HG02642 (cell line): Measurements from ENCODE around the gene WDR3.

Source experiments
- ATAC-seq: cut with Tn5 transposase; IDR thresholded peaks from one replicate; pipeline ENCODE4 v1.9.1; 2021; ENCODE audit warnings: mild to moderate bottlenecking; ENCODE audit not compliant: unreplicated experiment, poor library complexity

Gene WDR3

DNA sequence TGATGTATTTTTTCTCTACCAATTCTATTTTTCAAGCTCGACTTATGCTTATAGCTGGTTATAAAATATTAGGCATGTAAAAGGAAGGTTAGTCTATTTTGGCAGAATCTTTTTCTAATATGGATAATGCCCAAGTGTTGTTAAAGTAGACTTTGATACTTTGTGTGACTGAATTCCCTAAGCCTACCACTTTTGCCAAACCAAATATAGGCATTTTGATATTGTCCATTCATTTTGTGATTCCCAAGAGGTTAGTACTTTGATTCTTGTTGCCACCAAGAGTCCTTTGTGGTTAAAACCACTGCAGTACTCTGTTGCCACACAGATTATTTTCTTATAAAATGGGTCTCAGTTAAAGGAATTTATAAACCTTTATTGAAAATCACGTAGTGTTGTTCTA, 4.2 kb downstream of the WDR3 start:
- no peak for ATAC-seq

DNA sequence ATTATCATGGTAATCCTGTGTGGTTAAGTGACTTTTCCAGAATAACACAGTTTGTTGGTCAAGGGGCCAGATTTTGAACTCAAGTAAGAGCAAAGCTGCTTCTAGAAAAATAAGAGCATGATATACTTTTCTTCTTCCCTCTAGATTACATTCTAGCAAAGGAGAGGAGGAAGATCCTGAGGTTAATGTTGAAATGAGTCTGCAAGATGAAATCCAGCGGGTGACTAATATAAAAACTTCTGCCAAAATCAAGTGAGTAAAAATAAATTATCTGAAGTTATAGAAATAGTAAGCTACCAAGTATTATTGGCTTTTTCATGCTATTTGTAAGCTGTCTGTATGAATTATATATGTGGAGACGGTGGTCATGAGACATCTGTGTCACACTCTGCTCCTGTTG, 12.8 kb downstream of the WDR3 start:
- no peak for ATAC-seq

DNA sequence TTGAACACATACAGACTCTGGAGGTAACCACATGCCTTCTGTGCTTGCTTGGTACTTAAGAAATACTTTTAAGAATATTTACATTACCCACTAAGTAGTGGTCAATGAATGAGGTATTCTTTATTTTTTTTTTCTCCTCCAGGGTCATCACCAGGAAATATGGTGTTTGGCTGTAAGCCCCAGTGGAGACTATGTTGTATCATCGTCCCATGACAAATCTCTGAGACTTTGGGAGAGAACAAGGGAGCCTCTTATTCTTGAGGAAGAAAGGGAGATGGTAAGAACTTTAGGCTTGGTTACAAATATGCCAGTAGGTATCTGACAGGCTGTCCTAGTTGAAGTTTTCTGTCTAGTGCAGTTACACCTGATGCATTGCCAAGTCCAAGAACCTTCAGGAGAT, 22.8 kb downstream of the WDR3 start:
- no peak for ATAC-seq

DNA sequence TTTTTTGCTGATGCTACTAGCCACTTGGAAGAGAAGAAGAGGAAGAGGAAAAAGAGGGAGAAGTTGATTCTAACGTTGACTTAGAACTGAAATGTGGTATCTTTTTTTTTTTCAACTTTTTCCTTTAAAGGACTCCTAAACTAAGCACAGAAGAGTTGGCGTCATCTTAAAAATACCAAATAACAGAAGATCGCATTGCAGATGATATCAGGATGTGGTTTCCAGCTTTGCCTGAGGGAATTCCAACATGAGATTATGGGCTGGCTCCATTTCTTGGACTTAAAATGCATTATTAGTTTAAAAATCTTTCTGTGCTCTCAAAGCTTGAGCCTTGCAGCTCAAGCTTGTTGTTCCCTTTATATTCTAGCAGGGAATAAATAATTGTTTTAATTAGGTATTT, 29.8 kb downstream of the WDR3 start:
- no peak for ATAC-seq

DNA sequence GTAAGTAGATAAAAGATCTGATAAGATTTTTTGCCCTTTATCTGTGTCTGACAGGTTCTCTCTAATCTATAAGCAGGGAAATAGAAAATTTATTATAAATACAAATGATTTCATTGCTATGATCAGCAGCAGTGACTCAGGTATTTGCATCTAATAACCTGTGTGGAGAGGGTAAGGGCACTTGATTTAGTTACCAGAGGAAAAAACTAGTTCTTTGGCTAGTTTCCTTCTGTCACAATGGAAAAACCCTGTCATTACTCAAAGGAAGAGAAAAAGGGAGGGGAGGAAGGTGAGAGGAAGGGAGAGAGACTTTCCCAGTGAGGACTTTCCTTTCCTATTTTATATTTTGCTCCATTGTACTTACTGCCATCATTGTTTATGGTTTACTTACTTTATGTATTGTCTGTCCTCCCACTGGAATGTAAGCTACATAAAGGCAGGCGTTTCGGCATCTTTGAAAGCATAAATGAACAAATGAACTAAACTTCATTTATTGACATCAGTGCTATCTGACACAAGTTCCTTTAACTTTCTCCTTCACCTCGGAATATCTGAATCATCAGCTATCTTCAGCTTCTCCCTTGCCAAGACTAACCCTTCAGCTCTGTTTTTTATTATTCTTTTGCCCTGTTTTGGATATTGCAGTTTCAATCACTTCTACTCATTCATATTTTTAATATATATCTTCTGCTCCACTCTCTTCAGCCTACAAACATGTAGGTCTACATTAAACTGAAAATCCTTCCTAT, 34.9 kb downstream of the WDR3 start:
- no peak for ATAC-seq

DNA sequence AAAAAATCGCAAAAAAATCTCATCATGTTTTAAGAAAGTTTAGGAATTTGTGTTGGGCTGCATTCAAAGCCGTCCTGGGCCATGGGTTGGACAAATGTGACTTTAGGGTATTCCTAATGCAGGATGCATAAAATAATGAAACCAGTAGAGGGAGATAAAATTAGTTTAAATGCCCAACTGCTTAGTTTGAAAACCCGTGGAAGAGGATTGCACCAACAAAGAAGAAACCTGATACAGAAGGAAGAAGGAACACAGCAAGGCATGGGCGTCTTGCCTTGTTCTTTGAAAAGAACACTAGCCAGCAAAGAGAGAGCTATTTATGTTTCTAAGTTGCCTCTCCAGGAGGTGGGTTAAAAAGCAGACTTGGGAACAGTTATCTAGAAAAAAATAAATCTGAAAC, 37.9 kb downstream of the WDR3 start:
- no peak for ATAC-seq

DNA sequence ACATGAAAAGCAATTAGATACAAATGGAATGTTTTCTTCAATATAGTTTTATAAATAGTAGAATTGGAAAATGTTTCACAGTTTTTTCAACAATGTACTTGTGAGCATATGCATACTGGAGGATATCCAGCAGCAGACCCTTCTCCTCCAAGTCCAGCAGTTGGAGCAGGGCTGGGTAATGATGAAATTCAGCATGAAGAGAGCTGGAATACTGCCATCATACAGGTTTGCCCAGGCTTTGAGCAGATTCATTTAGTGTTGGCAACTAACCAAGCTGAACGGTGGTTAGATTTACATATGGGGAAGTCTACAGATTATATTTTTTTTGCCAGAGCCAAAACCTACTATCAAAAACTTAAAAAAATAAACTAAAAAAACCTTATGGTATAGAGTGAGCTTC, 38.3 kb downstream of the WDR3 start:
- ATAC-seq: no peak

DNA sequence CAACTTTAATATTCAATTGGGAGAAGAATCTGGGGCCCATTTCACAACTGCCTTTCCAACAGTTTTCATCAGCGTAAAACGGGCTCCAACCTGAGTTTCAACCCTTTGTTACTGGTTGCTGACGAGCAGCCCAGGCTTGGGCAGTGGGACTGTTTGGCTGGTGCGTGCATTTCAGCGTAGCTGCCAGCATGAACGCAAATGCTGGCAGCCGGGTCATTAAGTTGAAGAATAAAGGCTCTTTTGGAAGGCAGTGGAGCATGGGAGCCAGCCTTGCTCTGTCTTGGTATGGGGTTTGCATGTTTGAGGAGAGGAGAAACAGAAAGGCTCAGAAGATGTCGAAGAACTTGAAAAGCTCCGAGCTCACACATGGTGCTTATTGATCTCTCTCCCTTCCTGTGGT, 40.7 kb downstream of the WDR3 start:
- ATAC-seq: no peak

DNA sequence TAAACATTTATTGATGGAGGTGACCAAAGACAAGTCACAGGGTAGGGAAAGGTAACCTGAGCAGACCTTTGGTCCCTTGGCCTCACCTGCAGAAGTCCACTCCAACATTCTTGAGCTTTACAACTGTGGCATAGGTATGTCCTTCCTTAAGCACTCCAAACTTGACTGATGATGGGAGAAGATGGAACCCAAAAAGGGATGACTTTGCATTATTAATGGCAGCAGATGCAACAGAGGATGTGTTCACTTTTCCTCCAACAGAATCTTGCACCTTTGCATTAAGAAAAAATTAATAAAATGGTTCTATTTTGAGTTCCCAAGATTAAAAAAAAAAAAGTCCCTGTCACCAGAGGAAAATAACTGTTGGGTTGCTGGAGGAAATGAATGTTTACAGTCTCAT, 42.2 kb downstream of the WDR3 start:
- no peak for ATAC-seq

DNA sequence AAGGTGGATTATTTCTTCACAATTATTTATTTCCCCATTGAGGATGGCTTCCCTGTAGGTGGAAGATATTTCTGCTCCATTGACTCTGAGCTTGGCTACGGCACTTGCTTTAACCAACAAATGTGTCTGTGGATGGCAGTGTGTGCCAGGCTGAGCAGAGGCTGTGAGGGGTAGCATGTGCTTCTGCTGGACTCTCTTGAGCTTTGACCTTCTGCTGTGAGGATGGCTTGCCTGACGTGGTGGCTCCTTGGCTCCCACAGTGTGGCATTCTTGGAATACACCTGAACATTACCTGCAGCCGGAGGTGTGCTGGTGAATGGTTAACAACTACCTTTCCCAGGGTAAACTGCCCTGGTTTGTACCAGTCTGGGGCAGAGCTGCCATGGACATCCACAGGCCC, 46.8 kb downstream of the WDR3 start:
- ATAC-seq: no peak

DNA sequence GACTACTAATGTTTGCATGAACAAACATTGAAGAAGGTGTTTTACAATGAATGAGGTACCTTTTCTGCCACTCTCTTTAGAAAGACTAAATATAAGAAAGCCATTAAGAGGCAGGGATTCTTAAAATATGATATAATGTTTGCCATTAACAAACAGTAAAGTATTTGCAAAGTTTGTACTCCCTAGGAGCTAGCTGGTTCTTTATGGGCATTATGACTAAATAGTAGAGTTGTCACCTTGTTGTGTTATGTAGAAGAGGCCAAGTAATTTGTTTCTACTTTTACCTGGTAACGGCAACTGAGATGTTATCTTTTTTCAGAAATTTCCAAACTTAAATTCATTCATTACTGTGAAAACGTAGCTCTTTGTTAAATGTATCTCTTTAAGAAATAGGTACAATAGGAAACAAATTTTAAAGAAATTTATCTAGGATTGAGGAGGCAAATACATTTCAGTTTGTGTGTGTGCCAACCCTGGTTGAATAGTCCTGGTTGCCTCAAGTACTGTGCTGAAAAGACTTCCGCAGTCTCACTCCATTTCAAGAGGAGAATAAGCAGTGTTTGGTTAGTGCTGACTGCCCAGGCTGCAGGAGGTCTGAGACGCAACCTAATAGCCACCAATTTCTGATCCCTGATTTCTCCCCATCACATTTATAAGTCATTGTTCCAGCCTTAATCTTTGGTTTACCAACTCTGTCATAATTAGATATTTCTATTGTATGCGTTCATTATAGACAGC, 52.1 kb downstream of the WDR3 start:
- ATAC-seq: no peak

DNA sequence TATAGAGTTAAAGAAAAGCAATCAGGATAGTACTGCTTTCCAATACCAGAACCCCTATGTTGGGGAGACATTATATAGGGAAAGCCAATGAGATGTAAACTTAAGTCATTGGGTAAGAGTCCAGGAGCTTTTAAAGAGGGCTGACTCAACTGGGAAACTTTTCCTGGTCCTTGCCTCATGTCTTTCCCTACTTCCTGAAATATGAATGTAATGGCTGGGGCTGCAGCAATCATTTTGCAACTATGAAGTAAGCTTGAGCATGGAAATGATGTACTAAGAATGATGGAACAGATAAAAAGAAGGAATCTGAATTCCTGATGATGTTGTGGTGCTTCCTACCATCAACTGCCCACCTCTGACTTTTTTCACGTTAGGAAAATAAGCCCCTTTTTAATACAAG, 55.7 kb downstream of the WDR3 start:
- ATAC-seq: no peak

DNA sequence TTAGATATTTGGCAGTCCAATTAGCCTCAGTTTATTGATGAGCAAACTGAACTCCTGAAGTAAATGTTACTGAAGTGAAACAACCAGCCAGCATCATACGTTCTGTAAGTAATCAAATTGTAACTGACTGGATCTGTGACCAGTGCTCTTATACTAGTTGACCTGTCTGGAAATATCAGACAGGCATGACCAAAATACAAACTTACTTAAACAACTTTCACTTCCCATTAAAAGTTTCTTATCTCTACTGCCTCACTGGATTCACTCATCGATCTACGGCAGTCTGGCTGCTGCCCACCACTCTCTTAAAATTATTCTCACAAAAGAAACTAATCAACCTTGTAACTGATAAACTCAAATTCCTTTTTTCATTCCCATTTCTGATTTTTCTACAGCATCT, 56.4 kb downstream of the WDR3 start:
- peak; percentile 60 for ATAC-seq

DNA sequence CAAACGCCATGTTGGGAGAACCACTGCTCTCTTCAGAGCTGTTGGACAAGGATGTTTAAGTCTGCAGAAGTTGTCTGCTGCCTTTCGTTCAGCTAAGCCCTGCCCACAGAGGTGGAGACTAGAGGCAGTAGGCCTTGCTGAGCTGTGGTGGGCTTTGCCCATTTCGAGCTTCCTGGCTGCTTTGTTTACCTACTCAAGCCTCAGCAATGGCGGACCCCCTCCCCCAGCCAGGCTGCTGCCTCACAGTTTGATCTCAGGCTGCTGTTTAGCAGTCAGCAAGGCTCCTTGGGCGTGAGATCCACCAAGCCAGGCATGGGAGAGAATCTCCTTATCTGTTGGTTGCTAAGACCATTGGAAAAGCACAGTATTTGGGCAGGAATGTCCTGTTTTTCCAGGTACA, 74.8 kb downstream of the WDR3 start:
- ATAC-seq: no peak

DNA sequence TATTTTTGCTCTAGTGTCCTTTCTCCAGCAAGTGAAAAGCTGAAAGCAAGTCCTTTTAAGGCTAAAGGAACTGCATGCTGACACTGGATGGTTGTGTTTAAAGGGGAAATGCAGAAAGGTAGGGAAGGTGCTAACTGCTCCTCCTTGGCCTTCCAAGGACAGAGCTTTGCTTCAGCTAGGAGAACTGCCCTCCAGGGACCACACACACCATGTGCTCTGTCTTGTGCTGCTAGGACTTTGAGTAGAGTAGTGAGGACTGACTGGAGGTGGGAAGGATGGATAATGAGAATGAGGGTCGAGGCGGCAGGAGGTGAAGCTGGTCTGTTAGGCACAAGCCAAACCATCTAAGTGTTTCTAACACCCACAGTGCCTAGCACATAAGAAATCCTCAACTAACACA, 77.9 kb downstream of the WDR3 start:
- no peak for ATAC-seq

DNA sequence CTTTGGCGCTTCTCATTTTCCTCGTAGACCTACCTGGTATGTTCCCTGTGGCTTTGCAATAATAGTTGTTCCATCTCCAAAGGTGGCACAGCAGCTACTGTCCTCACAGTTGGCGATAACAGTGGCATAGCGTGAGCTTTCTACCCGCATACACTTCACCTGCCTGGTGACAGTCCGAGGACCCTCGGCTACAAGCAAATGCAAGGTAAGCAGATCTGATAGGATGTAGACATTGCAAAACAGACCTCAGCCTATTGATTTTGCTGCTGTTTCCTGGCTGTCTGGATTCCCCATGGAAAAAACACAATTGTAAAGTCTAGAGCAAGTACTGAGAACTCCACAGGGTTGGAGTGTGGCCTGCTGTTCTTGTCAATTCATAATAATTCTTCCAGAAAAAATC, 78.5 kb downstream of the WDR3 start:
- no peak for ATAC-seq

DNA sequence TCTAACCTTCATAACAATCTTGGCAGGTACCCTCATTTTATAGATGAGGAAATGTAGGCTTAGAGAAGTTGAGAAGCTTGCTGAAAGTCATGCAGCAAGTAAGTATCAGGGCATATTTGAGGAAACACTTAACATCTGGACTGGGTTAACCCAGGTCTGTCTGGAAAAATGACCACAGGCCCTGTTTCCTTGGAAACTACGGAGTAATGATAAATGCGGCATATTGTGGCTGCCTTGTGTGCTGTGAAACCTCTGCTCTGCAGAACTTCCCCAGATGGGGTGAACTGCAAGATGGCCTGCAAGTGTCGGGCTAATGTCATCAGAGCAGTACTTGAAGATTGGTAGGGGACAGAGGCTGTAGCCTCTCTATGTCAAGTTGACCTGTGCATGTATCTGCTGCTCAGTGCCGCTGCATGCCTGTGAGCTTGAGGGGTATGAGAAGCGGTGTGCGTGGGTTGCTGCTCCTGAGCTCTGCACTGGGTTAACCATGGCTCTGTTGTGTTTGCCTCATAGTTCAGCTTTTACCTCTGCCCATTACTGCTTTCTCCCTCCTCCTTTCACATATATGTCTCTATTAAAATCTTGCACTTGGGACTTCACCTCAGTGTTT, 83.1 kb downstream of the WDR3 start:
- no peak for ATAC-seq

DNA sequence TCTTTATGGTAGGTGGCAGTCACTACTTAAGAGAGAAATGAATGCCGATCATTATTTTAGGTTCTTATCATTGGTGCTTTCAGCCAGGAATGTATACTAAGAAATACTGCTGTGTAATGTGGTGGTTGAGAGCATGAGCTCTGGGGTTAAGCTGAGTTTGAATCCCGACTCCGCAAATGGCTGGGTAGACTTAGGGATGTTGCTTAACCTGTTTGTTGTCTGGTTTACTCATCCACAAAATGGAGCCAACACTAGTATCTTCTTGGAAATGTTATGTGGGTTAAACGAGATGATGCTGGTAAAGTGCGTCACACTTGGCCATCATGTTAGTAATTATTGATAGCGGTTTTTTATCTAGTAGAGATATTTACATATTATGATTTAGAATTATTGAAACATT, 83.8 kb downstream of the WDR3 start:
- ATAC-seq: no peak

DNA sequence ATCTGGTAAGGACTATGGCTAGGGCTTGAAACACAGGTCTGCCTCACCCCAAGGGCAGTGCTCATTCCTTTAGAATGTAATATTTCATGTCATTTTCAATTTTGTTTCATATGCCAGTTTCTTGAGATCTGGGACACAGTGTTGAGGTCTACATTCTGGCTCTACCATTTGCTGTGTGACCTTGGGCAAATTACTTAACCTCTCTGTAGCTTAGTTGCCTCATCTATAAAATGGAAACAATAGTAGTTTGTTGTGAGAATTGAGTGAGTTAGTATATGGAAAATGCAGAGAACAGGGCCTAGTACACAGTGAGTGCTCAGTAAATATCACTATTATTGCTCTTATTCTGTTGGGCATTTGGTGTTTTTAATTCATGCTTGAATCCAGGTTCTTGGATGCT, 84.4 kb downstream of the WDR3 start:
- ATAC-seq: no peak
